HG03457 (cell line): Measurements from ENCODE around the gene HSPBAP1.
"Not testable (repeated sequence)": the region's sequence is repeated elsewhere in the genome, so short reads cannot be mapped to it uniquely, and the experiment has no call there.

ENCODE experiments used
- ATAC-seq: cut with Tn5 transposase; IDR thresholded peaks from one replicate; pipeline ENCODE4 v1.9.1; 2021; ENCODE audit warnings: moderate number of reproducible peaks; ENCODE audit not compliant: unreplicated experiment

The HSPBAP1 gene

DNA sequence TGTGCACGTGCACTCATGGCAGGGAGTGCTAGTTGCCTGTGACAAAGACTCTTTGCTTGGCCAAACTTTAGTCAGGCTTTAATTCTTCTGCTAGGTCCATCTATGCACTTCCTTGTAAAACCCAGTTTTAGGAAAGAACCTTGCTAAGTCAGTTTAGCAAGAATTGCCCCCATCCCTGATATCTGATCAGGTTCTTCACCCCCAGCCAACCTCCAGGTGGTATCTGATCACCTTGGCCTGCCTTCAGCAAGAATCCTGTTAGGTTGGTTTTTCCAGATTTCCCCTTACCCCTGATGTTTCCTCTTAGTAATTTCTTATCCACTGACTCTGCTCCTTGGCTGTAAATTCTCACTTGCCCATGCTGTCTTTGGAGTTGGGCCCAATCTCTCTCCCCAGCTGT lies 8.4 kb downstream of the HSPBAP1 start:
- no peak for ATAC-seq

DNA sequence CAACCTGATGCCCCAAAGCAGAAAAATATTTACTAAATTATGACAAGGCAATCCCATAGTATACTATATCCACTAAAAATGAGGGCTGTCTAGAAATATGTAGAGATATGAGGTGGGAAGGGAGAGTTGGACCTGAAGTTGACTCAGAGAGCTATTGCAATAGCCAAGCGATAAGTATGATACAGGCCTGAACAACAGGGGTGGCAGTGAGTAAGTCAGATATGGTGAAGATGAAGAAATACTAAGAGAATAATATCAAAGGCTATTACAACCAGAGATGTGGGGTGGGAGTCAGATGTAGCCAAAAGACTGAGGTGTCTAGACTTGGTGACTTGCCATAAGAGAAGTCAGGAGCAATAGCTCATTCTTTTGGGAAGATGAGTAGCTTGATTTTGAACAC lies 9.2 kb downstream of the HSPBAP1 start:
- ATAC-seq: no peak

DNA sequence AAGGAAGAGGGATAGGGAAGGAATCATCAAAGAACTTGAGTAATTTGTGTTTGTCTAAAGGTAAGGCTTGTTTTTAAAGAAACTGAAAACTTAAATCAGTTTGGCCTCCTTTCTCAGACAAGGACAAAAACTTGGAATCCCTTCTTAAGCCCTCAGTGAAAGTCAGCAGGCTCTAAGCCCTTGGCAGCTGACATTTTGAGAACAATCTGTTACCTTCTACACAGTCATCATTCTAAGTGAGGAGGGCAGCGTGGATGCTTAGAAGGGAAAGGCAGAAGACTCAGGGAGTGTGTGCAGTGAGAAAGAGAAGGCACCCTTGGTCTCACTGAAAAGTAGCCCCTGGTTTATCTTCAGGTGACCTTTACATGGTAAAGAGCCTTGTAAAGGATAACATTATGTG lies 10.8 kb downstream of the HSPBAP1 start:
- no peak for ATAC-seq

DNA sequence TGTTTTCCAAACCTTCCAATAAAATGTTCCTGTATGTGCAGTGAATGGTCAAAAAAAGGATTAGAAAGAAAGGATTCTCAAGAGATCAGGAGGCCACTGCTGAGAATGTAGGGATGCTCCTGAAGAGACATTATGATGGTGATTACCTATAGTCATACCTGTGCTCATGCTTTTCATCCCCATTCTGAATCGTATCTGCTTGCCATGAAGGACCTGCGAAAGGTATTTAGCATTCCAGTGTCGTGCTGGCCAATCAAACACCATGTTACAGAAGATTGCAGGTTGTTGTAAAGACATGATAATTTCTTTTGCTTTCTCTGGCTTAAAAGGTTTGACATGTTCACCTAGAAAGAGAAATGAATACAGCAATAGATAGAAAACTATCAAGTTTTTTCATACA lies 16.1 kb downstream of the HSPBAP1 start:
- no peak for ATAC-seq

DNA sequence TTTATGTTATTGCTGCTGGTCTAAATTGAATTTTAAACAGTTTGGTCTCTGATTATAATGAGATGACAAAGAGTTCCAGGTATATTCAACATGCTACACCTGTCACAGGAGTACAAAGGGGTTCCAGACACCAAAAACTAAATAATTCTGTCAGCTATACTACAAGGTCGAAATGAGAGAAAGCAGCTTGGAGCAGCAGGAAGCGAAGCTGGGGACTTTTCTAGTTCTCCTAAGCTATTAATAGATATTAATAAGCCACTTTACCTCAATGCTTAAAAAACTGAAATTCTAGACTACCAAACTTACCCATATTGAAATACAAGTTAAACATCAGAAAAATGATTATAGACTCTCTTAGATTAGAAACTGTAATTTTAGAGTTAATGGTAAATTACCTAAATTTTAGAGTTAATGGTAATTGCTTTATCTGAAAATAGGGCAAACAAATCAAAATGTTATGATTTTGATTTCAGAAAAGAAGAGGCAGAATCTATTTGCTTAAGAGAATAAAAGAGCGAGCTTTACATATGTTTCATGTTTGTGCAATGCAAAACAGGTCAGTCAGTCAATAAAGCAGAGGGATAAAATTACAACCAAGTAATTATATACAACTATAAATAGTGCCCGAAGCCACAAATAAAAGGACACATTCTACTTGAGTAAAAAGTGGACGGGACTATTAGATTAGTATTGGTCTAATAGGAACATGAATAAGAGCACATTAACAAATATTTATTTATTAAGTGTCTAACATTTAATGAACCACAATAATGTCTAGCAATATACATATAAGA lies 16.8 kb downstream of the HSPBAP1 start:
- ATAC-seq: no peak

DNA sequence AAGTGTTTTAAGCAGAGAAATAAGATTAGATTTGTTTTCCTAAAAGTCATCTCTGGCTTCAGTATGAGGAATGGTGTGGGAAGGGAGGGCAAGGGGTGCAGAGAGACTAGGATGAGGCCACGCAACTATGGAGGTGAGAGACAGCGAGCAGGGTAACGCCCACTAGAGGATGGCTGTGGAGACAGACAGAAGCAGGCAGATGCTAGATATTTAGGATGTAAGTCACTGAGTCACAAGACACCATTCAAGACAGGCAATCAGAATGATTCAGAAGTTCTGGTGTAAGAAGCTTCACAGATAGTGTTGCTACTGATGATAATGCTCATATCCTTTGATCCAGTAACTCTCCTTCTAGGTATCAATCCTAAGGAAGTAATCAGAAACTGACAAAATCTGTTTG lies 19.1 kb downstream of the HSPBAP1 start:
- ATAC-seq: no peak

DNA sequence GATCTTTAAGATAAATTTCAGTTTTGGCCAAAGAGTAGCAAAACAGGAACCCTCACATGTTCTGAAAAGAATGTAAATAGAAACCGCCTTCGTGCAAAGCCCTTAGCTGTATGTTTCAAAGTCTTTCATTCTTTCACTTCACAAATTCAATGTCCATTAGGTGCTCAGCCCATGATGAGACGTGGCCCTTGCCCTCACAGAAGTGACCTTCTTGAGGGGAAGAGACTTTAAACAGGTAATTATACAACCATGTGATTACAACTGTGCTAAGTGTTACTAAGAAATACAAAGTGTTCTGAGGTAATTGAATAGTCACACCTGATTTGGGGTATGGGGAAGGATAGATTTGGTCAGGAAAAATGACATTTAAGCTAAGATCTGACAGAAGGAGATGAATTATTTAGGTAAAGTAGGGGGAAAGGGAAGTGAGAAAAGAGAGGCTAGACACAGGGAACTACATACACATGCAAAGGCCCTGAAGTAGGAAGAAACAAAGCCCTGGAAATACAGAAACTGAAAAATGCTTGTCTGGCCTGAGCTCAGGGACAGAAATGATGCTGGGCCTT lies 19.6 kb downstream of the HSPBAP1 start:
- ATAC-seq: no peak

DNA sequence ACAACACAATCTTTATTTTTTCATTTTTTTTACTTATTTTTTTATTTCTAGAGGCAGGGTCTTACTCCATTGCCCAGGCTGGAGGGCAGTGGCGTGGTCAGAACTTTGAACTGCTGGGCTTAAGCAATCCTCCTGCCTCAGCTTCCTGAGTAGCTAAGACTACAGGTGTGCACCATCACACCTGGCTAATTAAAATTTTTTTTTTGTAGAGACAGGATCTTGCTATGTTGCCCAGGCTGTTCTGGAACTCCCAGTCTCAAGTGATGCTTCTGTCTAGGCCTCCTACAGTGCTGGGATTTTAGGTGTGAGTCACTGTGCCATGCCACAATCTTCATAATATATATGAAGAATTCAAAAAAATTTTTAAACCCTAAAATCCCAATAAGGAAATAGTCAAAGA lies 20.8 kb downstream of the HSPBAP1 start:
- ATAC-seq: no peak

DNA sequence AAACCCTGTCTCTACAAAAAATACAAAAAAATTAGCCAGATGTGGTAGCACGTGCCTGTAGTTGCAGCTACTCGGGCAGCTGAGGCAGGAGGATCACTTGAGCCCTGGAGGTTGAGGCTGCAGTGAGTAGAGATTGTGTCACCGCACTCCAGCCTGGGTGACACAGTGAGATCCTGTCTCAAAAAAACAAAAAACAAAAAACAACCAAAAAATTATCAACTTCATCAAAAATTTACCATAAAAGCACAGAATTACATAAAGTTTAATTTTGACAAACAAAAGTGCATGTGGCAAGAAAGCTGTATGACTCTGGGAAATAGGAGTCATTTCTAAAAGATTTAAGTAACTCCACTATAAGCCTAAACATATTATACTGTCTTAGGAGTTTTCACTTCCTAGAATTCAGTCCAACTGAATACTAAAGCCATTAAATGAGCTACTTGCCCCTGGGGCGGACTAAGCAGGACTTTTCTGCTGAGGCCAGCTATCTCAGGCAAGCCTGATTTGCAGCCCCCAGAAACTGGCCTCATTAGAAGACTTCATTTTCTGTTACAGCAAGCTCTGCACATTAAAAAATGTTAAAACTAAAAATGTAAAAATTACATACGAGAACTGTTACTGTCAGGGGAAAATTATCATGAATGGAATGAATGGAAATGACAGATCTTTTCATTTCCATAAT lies 23.0 kb downstream of the HSPBAP1 start:
- ATAC-seq: no peak

DNA sequence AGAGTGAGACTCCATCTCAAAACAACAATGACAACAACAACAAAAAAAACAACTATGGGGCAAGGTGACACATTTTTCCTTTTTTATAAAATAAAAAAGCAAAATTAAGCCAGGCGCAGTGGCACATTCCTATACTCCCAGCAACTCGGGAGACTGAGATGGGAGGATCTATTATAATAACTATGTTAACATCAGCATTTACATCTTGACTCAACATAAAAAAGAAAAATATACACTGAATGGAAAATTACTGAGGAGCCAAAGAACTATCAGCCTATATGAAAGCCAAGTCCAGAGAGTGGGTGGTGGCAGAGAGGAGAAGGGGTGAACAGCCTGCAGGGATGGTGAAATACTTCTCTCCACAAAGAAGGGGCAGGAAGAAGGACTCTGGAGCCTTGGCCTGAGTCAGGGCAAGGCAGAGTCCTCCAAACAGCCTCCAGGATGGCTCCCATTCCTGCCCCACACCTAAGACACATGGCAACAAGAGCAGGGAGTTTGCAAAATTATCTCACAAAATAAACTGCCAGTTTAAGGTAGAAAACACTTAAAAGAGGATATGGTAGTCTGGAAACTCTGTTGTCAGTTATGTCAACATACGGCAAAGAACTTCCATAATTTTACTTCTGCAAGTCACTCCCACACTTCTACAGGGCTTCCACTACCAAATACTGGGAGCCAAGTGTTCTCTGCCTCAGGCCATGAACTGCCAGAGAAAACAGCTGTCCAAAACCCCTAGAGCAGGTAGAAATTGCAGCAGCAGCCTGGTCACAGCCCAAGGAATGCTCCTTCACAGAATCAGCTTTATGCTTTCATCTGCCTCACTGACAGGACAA lies 25.9 kb downstream of the HSPBAP1 start:
- no peak for ATAC-seq

DNA sequence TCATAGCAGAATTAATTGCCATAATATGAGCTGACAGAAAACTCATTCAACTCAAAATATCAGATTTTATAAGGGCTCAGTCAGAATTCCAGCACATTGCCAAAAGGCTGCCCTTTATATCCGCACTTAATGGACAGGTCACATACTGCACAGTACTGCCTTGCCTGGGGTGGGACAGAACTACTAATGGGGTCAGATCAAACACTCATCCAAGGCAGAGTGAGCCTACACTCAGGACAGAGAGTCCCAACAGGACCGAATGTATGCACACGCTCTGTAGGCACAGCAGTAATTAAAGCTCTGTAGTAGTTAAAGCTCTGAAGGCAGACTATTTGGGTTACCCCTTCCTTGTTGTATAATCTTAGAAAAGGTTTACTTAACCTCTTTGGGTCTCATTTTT lies 27.2 kb downstream of the HSPBAP1 start:
- no peak for ATAC-seq

DNA sequence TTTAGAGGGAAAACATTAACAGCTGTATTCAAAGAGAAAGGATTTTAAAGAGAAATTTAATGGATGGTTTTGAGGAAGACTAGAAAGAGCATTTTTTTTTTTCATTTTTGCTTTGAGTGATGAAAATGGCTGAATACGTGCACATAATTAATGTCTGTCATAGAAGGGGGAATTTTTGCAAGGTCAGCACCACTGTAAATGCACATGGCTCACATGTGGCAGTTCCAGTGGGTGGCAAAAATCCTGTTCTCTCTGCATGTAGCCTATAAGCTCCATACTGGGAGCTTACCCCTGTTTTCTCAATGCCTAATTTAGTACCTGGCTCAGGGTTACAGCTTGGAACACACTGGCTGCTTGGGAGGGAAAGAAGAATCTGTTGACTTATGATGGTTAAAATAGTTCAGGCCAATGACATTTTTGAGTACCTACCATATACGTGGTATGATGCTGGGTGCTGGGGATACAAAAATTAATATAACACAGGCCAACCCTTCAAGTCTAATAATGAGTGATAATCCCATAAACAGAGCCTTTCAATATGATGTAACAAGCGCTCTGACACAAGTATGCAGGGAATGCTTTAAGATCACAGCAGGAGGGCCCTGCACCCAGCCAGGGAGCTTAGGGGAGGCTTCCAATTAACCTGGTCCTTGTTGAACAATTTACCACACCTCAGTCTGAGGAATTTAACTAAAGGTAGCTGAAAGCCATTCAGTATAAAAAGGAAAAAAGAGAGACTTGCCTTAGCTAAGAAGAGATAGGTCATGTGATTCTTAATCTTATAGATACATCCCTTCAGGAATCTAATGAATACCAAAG lies 33.0 kb downstream of the HSPBAP1 start:
- ATAC-seq: no peak

DNA sequence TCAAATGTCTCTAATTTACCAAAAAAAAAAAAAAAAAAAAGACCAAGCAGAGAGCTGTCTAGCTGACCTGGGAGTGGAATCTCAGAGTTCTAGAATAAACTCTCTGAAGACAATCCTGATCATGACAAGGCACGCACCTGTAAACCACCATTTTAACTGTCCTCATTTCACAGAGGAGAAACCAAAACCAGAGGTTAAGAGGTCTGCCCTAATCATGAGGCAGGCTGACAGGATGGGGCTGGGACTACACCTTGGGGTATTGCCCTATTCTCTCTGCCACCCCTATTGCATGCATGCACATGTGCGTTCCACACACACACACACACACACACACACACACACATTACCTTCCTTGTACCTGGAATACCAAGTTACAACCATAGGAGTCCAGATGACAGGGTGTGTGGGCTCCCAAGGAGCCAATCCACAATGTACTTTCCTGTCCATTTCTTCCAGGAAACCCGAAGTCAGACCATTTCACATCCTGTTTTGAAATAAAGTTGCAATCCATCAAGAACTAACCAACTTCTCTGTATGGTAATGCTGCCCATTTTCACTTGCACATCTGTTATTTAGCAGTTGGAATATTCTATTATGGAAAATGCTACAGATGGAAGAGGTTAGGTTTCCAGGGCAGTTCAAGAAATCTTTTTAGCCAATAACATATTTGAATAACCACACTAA lies 34.6 kb downstream of the HSPBAP1 start:
- no peak for ATAC-seq

DNA sequence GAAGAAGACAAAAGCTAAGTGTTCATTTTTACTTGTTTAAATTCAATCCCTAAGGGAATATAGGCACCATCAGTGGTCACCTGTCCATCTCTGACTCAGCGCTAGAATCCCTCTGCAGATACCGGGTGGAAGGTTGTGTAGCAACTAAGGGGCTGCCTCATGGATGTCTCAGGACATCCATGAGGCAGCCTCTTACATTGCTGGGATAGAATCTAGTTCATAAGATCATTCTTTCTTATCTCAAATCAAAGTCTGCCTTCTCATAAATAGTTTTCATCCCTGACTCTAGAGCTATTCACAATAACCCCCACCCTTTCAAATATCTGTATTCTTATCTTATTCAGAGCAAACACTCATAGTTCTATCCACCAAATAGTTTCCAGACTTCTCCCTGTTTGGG lies 38.1 kb downstream of the HSPBAP1 start:
- no peak for ATAC-seq

DNA sequence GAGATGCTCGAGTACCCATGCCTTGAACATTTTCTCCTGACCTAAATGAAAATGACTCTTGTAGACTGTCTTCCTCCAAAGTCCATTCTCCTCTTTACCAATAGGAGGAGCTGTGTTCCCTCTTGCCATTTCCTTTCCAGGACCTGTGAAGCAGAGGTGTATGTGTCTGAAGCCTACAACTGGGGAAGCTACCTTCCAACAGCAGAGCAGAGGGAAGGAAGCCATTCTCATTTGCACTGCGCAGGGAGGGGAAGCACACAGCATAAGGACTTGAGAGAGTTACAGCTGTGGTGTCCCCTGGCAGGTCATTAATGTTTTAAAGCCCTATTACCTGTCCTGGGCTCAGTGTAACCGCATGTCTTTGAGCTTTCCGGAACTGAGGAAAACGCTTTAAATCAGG lies 38.7 kb downstream of the HSPBAP1 start:
- ATAC-seq: no peak

DNA sequence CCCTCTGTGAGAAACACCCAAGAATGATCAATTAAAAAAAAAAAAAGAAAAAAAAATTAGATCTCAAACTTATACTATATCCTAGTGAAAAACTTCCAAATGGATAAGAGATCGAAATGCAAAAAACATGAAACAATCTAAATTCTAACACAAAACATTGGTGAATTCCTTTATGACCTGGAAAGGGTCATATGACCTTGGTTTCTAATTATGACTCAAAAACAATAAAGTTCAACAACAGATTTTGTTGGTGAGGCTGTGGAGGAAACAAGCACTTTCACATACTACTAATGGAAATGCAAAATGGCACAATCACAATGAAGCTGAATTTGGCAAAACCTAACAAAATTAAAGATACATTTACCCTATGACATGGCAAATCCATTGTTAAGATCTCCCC lies 45.3 kb downstream of the HSPBAP1 start:
- no peak for ATAC-seq

DNA sequence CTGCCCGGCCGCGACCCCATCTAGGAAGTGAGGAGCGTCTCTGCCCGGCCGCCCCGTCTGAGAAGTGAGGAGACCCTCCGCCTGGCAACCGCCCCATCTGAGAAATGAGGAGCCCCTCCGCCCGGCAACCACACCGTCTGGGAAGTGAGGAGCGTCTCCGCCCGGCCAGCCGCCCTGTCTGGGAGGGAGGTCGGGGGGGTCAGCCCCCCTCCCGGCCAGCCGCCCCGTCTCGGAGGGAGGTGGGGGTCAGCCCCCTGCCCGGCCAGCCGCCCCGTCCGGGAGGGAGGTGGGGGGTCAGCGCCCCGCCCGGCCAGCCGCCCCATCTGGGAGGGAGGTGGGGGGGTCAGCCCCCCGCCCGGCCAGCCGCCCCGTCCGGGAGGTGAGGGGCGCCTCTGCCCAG lies 46.3 kb downstream of the HSPBAP1 start:
- not testable (repeated sequence) for ATAC-seq

DNA sequence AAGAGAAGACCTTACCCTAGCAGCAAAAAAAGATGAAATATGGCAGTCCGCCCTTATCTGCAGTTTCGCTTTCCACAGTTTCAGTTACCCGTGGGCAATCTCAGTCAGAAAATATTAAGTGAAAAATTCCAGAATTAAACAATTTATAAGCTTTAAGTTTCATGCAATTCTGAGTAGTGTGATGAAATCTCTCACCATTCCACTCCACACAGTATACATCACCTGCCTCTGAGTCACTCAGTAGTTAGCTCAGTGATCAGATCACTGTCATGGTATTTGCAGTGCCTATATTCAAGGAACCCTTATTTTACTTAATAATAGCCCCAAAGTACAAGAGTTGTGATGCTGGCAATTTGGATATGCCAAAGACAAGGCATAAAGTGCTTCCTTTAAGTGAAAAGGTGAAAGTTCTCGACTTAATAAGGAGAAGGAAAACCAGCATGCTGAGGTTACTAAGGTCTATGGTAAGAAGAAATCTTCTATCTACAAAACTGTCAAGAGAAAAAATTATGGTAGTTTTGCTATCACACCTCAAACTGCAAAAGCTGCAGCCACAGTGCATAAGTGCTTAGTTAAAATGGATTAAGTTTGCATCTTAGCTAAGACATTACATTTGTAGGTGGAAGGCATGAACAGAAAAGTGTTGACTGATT lies 48.1 kb downstream of the HSPBAP1 start:
- ATAC-seq: no peak

DNA sequence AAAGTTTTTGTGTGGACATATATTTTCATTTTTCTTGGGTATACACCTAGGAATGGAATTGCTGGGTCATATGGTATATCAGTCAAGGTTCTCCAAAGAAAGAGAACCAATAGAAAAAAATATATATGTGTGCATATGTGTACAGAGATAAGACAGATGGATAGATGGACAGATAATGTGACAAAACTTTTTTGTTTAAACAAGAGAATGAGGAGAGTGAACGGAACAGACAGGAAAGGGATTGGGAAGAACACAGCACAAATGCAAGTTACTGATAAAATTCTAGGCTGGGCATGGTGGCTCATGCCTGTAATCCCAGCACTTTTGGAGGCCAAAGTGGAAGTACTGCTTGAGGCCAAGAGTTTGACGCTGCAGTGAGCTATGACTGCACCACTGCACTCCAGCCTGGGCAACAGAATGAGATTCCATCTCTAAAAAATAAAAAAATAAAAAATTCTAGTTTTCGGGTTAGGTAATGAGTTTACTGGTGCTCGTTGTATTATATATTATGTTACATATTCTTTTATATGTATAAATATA lies 50.0 kb downstream of the HSPBAP1 start:
- ATAC-seq: no peak
